GM21423 (cell line): ENCODE data around the gene SLC1A6.
"Not testable (repeated sequence)": the region's sequence is repeated elsewhere in the genome, so short reads cannot be mapped to it uniquely, and the experiment has no call there.

Experiments used
- ATAC-seq: cut with Tn5 transposase; IDR thresholded peaks from one replicate; pipeline ENCODE4 v1.9.1; 2021; ENCODE audit warnings: mild to moderate bottlenecking, moderate library complexity; ENCODE audit not compliant: unreplicated experiment

Gene SLC1A6

GRCh38 chr19:14959263-14959662 is 20.4 kb downstream of the SLC1A6 start:
- no peak for ATAC-seq

- no peak for ATAC-seq
Measured at GRCh38 chr19:14957464-14957863, 22.2 kb downstream of the SLC1A6 start.

GRCh38 chr19:14954071-14954655 is 25.5 kb downstream of the SLC1A6 start:
- no peak for ATAC-seq

- no peak for ATAC-seq
Measured at GRCh38 chr19:14952767-14953166, 26.9 kb downstream of the SLC1A6 start.

- no peak for ATAC-seq
Measured at GRCh38 chr19:14950421-14950820, 29.2 kb downstream of the SLC1A6 start.

- no peak for ATAC-seq
Measured at GRCh38 chr19:14949876-14950275, 29.8 kb downstream of the SLC1A6 start.

GRCh38 chr19:14949413-14949812 is 30.3 kb downstream of the SLC1A6 start:
- not testable (repeated sequence) for ATAC-seq

- ATAC-seq, result no peak
Measured at GRCh38 chr19:14944456-14944855, 35.2 kb downstream of the SLC1A6 start.

GRCh38 chr19:14943601-14944000 is 36.1 kb downstream of the SLC1A6 start:
- ATAC-seq, result no peak

GRCh38 chr19:14941189-14941588 is 38.5 kb downstream of the SLC1A6 start, which contains the start of gene OR7C2:
Gene OR7C2, plus strand, starts transcription at chr19:14941489. Its CDS starts 0 bp downstream, at chr19:14941489.
- no peak for ATAC-seq

- no peak for ATAC-seq
Measured at GRCh38 chr19:14940266-14940665, 39.4 kb downstream of the SLC1A6 start.

GRCh38 chr19:14933506-14933905 is 46.2 kb downstream of the SLC1A6 start:
- ATAC-seq, result no peak

GRCh38 chr19:14916848-14917247 is 62.8 kb downstream of the SLC1A6 start:
- ATAC-seq, result no peak

- no peak for ATAC-seq
Measured at GRCh38 chr19:14915116-14915515, 64.5 kb downstream of the SLC1A6 start.

- ATAC-seq, result no peak
Measured at GRCh38 chr19:14906711-14907110, 73.0 kb downstream of the SLC1A6 start.

GRCh38 chr19:14901675-14902260 is 77.9 kb downstream of the SLC1A6 start:
- ATAC-seq, result no peak
